ENCODE data around the gene PRSS36. TPM values are rescaled to one million over a fixed set of nuclear protein-coding genes. Genes with fewer than 3 reads are reported as not detected.
A peak's percentile ranks its signal among the peaks of the same experiment; 100 is the strongest.

PRSS36 gene
- total RNA-seq, 1 experiment from 2014 or later, result 1.3 TPM

DNA sequence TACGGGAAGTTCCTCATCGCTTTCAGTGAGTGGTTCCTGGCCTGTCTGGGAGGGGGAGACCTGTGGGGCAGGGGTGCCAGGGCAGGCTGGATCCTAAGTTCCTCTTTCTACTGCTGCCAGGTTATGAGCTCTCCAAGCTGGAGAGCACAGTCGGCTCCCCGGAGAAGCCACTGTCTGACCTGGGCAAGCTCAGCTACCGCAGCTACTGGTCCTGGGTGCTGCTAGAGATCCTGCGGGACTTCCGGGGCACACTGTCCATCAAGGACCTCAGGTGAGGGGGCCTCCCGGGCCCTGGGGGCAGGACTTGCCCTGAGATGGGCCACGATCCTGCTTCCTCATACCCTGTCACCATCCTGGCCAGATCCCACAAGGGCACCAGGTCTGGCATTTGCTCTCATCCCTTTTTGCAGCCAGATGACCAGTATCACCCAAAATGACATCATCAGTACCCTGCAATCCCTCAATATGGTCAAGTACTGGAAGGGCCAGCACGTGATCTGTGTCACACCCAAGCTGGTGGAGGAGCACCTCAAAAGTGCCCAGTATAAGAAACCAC, 19.5 kb downstream of the PRSS36 start (continued):
- TF ChIP-seq ZNF281 (CRISPR knock-in tag; IDR thresholded peaks at IDR 0.05) (no peak), SOX15 (CRISPR knock-in tag; IDR thresholded peaks at IDR 0.05) (no peak), JAZF1 (CRISPR knock-in tag; IDR thresholded peaks at IDR 0.05) (no peak), E2F5 (CRISPR knock-in tag; IDR thresholded peaks at IDR 0.05) (no peak)

DNA sequence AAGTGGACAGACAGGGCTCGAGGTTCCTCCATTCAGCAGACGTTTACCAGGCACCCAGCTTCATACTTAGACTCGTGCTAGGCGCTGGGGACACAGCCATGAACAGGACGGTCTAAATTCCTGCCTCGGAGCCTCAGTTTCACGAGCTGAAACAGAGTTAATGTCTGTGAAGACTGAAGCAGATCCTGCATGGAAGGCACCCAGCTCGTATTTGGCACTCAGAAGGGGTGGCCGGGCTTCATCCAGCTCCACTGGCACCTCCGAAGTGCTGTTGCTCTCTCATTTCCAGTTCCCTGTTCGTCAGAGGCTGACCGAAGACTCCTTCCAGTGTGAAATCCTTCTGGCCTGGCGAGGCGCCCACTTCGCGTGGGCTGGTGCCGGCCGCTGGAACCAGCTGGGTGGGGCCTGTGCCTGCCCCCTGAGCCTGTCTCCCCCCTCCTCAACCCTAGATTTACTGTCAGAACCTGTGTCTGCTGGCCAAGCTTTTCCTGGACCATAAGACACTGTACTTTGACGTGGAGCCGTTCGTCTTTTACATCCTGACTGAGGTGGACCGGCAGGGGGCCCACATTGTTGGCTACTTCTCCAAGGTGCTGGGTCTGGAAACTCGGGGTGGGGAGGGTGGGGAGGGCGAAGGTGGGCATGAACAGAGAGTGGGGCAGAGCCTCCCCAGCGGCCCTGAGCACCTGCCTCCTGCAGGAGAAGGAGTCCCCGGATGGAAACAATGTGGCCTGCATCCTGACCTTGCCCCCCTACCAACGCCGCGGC, 20.1 kb downstream of the PRSS36 start:
- H3K27ac Mint-ChIP-seq, result peak overlapping the region; percentile 66
- TF ChIP-seq JAZF1 (CRISPR knock-in tag; IDR thresholded peaks at IDR 0.05) (no peak), ZNF219 (CRISPR knock-in tag; IDR thresholded peaks at IDR 0.05; ENCODE audit: borderline replicate concordance) (no peak), PRRX2 (CRISPR knock-in tag; IDR thresholded peaks at IDR 0.05) (no peak), ZNF416 (CRISPR knock-in tag; IDR thresholded peaks at IDR 0.05) (no peak), NR2C2 (CRISPR knock-in tag; IDR thresholded peaks at IDR 0.05) (no peak), OVOL2 (CRISPR knock-in tag; IDR thresholded peaks at IDR 0.05; ENCODE audit: borderline replicate concordance) (no peak), ZMAT4 (CRISPR knock-in tag; IDR thresholded peaks at IDR 0.05) (no peak), JUN (CRISPR knock-in tag; IDR thresholded peaks at IDR 0.05) (no peak), ZNF263 (CRISPR knock-in tag; IDR thresholded peaks at IDR 0.05; ENCODE audit: low read depth) (no peak), PREB (CRISPR knock-in tag; IDR thresholded peaks at IDR 0.05; ENCODE audit: borderline replicate concordance) (no peak), TEAD1 (CRISPR knock-in tag; IDR thresholded peaks at IDR 0.05) (no peak), ZNF671 (CRISPR knock-in tag; IDR thresholded peaks at IDR 0.05) (no peak), CTCF (IDR thresholded peaks at IDR 0.05) (no peak), ZNF138 (CRISPR knock-in tag; conservative IDR thresholded peaks at IDR 0.05) (no peak), ATF1 (CRISPR knock-in tag; IDR thresholded peaks at IDR 0.05) (no peak), MYBL2 (CRISPR knock-in tag; IDR thresholded peaks at IDR 0.05) (no peak)
- TF ChIP-seq, protein P1, sequence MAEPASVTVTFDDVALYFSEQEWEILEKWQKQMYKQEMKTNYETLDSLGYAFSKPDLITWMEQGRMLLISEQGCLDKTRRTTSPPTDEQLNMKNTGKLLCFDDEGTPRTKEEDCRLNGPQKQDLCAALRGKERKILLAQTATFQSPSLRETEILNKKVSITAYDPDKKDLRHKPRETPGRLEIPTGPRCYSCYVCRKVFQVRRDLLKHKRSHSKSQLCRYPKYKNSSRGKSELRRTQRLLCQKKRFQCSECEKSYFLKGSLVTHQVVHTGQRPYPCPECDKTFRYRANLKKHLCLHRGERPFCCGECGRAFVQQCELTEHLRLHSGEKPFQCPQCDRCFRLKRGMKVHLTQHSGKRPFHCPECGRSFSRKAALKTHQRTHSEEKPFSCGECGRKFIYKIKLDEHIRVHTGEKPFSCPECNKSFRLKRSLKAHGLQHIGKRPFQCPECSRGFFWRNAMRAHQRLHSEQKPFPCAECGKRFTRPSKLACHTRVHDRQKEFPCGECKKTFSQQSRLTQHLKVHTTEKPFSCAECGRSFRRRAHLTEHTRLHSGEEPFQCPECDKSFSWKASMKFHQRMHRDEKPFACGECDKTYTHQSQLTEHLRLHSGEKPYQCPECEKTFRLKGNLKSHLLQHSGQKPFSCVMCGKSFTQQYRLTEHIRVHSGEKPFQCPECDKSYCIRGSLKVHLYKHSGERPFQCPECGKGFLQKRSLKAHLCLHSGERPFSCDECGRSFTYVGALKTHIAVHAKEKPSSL (CRISPR knock-in tag; conservative IDR thresholded peaks at IDR 0.05), result no peak
- TF ChIP-seq, protein P2, sequence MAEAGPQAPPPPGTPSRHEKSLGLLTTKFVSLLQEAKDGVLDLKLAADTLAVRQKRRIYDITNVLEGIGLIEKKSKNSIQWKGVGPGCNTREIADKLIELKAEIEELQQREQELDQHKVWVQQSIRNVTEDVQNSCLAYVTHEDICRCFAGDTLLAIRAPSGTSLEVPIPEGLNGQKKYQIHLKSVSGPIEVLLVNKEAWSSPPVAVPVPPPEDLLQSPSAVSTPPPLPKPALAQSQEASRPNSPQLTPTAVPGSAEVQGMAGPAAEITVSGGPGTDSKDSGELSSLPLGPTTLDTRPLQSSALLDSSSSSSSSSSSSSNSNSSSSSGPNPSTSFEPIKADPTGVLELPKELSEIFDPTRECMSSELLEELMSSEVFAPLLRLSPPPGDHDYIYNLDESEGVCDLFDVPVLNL (CRISPR knock-in tag; IDR thresholded peaks at IDR 0.05; ENCODE audit: borderline replicate concordance, low read depth), result no peak
- TF ChIP-seq, protein P3, sequence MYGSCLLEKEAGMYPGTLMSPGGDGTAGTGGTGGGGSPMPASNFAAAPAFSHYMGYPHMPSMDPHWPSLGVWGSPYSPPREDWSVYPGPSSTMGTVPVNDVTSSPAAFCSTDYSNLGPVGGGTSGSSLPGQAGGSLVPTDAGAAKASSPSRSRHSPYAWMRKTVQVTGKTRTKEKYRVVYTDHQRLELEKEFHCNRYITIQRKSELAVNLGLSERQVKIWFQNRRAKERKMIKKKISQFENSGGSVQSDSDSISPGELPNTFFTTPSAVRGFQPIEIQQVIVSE (CRISPR knock-in tag; IDR thresholded peaks at IDR 0.05; ENCODE audit: borderline replicate concordance), result no peak
- ChIA-PET CTCF (interaction anchor here (1.8 to 3.3 kb wide), 3 partner anchors 12 to 145 kb away, joined by 10 to 25 read pairs (median 12); partner anchors contain the start of genes HSD3B7 and KAT8), POLR2A (interaction anchor here (0.9 to 1.8 kb wide), 4 partner anchors 9 to 50 kb away, joined by 3 to 20 read pairs (median 4); partner anchors contain the start of genes FUS and KAT8)
- no peak for ATAC-seq
- peaks cover 31% of the 10 kb centered on the region for H3K36me3 Mint-ChIP-seq
- peaks cover 44% of the 10 kb centered on the region for H3K4me1 Mint-ChIP-seq
- no peak overlapping the region for H3K4me3 Mint-ChIP-seq
- no peak for DNase-seq (ENCODE audit: low spot score)
- no peaks in the 10 kb centered on the region for H3K9me3 Mint-ChIP-seq
- no peaks in the 10 kb centered on the region for H3K27me3 Mint-ChIP-seq (ENCODE audit: low read depth)
